ENCODE measurements around the gene CCDC92.

Gene CCDC92

DNA sequence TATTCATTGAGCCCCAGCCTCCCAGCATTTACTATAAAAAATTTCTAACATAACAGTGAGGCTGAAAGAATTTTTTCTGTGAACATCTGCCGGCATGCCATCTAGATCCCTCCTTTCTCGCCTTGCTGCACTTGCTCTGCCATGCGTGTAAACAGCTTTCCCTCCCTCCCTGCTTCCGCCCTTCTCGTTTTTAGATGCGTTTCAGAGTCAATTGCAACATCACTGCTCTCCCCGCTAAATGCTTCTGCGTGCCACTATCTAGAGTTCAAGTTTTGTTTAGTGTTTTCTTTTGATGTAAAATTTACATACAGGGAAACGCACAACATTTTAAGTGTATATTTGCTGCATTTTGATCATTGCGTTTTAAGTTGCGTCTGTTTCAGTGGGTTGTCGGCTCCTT is 83.6 kb downstream of the CCDC92 start:
- no peak for DNase-seq (ENCODE audit: low read depth)

- no peak for DNase-seq (ENCODE audit: low read depth)
These were observed 85.6 kb downstream of the CCDC92 start for GRCh38 chr12:123886931-123887582.

DNA sequence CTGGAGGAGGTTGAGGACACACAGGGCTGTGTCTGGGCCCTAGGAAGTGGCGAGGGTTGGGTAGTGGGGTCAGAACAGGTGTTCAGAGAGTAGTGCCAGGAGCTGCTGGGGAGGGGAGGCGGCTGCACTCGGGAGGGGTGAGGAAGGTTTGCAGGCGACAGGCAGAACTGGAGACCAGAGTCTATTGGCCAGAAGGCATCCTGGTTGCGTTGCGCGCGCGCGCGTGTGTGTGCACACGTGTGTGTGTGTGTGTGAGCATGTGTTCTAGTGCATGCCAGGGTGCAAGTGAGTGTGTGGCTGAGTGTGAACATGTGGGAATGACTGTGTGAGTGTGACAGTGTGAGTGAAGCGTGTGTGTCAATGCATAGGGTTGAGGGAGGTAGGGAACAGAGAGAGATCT is 86.4 kb downstream of the CCDC92 start:
- DNase-seq (ENCODE audit: low read depth) = no peak
